Loucy (cell line): ENCODE data around the gene KAT2A.

ENCODE experiments used
- H2AFZ ChIP-seq: fragments of 200-600 bp; sonication (generic); 2 replicates; pipeline ENCODE4 v1.6.0; 2016; ENCODE audit warnings: antibody characterized with exemption, mild to moderate bottlenecking, low read length, moderate library complexity
- H3F3A ChIP-seq: fragments of 200-600 bp; 2 replicates; pipeline ENCODE4 v1.6.0; 2016; ENCODE audit warnings: antibody characterized with exemption, low read depth, mild to moderate bottlenecking
- H3K27me3 ChIP-seq: fragments of 200-600 bp; sonication (generic); 2 replicates; pipeline ENCODE4 v1.6.1; 2014; ENCODE audit warnings: low read length, mild to moderate bottlenecking; ENCODE audit not compliant: insufficient read depth, poor library complexity, severe bottlenecking
- H3K36me3 ChIP-seq: fragments of 200-600 bp; sonication (generic); 2 replicates; pipeline ENCODE4 v1.6.1; 2016; ENCODE audit warnings: low read length; ENCODE audit not compliant: insufficient read depth
- H3K4me1 ChIP-seq: fragments of 200-600 bp; sonication (generic); 2 replicates; pipeline ENCODE4 v1.5.1; 2014; ENCODE audit warnings: low read length, mild to moderate bottlenecking; ENCODE audit not compliant: insufficient read depth, poor library complexity, severe bottlenecking
- H3K4me2 ChIP-seq: fragments of 200-600 bp; sonication (generic); 2 replicates; pipeline ENCODE4 v1.6.0; 2014; ENCODE audit warnings: antibody characterized with exemption, low read length, low read depth, mild to moderate bottlenecking; ENCODE audit not compliant: poor library complexity, severe bottlenecking
- H3K4me3 ChIP-seq: fragments of 200-600 bp; sonication (generic); 2 replicates; pipeline ENCODE4 v1.5.1; 2014; ENCODE audit warnings: low read length, mild to moderate bottlenecking, mixed read lengths; ENCODE audit not compliant: poor library complexity, severe bottlenecking
- H3K79me2 ChIP-seq: fragments of 200-600 bp; sonication (generic); 2 replicates; pipeline ENCODE4 v1.6.1; 2014; ENCODE audit warnings: low read length; ENCODE audit not compliant: insufficient read depth
- H3K9ac ChIP-seq: fragments of 200-600 bp; sonication (generic); 2 replicates; pipeline ENCODE4 v1.6.0; 2014; ENCODE audit warnings: mild to moderate bottlenecking, low read depth, low read length, moderate library complexity; ENCODE audit not compliant: poor library complexity, severe bottlenecking
- H3K9me2 ChIP-seq: fragments of 200-600 bp; sonication (generic); replicated peaks from 2 replicates; pipeline ENCODE4 v1.6.1; 2016; ENCODE audit warnings: low read depth, low read length, mixed read lengths
- H3K9me3 ChIP-seq: fragments of 200-600 bp; sonication (generic); 2 replicates; pipeline ENCODE4 v1.6.1; 2014; ENCODE audit warnings: mild to moderate bottlenecking, antibody characterized with exemption, low read length, low read depth; ENCODE audit not compliant: insufficient read depth
- H4K20me1 ChIP-seq: fragments of 200-600 bp; sonication (generic); 2 replicates; pipeline ENCODE4 v1.6.0; 2014; ENCODE audit warnings: antibody characterized with exemption, low read length, mild to moderate bottlenecking; ENCODE audit not compliant: insufficient read depth, poor library complexity, severe bottlenecking
- EZH2phosphoT487 ChIP-seq: fragments of 200-600 bp; IDR thresholded peaks from 2 replicates; pipeline ENCODE4 v1.6.1; 2018; ENCODE audit warnings: antibody characterized with exemption, mild to moderate bottlenecking, moderate library complexity, borderline replicate concordance
- TF ChIP-seq, protein P1 (sequence below): fragments of 200-600 bp; sonication (generic); conservative IDR thresholded peaks from 2 replicates; pipeline ENCODE4 v1.5.1; 2014; ENCODE audit warnings: mild to moderate bottlenecking, antibody characterized with exemption, low read length

KAT2A gene

DNA sequence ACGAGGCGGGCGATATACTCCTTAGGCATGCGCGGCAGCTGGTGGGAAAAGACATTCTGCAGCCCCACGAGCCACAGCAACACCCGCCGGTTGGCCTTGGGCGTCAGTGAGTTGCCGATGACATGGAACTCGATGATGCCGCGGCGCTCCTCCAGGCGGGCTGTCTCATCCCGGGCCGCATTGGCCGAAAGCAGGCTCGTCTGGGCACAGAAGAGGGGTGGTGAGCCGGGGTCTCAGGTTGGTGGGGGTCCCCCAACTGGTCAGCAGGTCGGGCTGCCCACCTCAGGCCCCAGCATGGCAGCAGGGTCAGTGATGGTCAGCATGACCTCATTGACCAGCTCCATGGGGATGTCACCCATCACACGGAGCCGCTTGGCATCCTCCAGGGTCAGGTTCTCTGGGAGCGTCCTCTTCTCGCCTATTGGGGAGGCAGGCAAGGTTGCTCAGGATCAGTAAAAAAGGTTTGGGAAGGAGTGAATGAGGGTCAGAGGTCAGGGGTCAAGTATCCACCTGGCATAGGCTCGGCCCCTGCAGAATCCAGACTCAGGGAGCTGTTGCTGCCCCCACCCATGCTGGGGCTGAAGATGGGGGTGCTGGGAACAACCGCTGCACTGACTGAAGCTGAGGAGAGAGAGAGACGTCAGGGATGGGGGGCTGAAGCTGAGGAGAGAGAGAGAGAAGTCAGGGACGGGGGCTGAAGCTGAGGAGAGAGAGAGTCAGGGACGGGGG is 3.6 kb downstream of the KAT2A start:
- H3K36me3 ChIP-seq, result no peaks in the 10 kb centered on the region; the same call in 1 of the 2 replicates
- H3K9me3 ChIP-seq, result no peaks in the 10 kb centered on the region
- H3K4me2 ChIP-seq, result no peak overlapping the region
- no peak overlapping the region for H3K9ac ChIP-seq
- TF ChIP-seq, protein P1, sequence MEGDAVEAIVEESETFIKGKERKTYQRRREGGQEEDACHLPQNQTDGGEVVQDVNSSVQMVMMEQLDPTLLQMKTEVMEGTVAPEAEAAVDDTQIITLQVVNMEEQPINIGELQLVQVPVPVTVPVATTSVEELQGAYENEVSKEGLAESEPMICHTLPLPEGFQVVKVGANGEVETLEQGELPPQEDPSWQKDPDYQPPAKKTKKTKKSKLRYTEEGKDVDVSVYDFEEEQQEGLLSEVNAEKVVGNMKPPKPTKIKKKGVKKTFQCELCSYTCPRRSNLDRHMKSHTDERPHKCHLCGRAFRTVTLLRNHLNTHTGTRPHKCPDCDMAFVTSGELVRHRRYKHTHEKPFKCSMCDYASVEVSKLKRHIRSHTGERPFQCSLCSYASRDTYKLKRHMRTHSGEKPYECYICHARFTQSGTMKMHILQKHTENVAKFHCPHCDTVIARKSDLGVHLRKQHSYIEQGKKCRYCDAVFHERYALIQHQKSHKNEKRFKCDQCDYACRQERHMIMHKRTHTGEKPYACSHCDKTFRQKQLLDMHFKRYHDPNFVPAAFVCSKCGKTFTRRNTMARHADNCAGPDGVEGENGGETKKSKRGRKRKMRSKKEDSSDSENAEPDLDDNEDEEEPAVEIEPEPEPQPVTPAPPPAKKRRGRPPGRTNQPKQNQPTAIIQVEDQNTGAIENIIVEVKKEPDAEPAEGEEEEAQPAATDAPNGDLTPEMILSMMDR, result no peak
- no peak for TF ChIP-seq EZH2phosphoT487
- no peak overlapping the region for H2AFZ ChIP-seq
- no peaks in the 10 kb centered on the region for H4K20me1 ChIP-seq
- peaks cover 20% of the 10 kb centered on the region; the same call in 1 of the 2 replicates for H3K79me2 ChIP-seq
- H3F3A ChIP-seq, result no peaks in the 10 kb centered on the region
- H3K27me3 ChIP-seq, result no peaks in the 10 kb centered on the region
- no peaks in the 10 kb centered on the region for H3K9me2 ChIP-seq
- H3K4me3 ChIP-seq, result no peak overlapping the region
- peaks cover 22% of the 10 kb centered on the region for H3K4me1 ChIP-seq

DNA sequence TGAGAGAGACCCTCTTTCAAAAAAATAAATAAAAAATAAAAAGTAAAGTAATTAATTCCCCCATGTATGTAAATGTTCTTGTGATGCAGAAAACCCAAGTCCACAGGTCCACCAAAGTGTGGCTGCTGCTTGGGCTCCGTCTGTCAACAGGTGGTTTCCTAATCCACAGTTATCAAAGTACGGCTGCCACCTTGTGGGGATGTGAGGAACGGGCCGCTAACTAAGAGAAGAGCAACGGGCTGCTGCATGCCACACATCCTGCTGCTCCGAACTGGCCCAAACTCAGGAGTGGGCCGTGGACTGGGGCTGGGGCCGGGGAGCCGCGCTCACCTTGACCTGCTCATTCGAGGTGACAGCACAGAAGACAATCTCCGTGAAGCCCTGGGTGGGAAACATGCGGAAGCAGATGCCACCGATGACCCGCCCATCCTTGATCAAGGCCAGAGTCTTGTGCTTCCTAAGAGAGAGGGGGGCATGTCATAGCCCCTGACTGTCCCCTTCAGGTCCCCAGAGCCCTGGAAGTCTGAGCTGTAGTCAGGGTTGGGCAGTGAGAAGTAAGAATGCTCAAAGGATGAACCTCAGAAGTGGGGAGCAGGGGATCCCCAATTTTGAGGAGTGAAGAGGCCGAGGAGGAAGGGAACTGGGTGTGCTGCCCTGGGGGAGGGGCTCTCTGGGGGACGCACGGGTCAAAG is 4.3 kb downstream of the KAT2A start:
- Histone ChIP-seq H3K4me3 (no peak overlapping the region), H3K9ac (no peak overlapping the region), H3K9me3 (no peaks in the 10 kb centered on the region), H3K4me2 (no peak overlapping the region), H3K4me1 (peaks cover 27% of the 10 kb centered on the region), H3K27me3 (no peaks in the 10 kb centered on the region), H3K36me3 (no peaks in the 10 kb centered on the region; the same call in 1 of the 2 replicates), H2AFZ (no peak overlapping the region), H3K9me2 (no peaks in the 10 kb centered on the region), H3F3A (no peaks in the 10 kb centered on the region), H3K79me2 (peaks cover 25% of the 10 kb centered on the region; the same call in 1 of the 2 replicates), H4K20me1 (no peaks in the 10 kb centered on the region)
- no peak for TF ChIP-seq EZH2phosphoT487
- TF ChIP-seq, protein P1, result peak; percentile 75

DNA sequence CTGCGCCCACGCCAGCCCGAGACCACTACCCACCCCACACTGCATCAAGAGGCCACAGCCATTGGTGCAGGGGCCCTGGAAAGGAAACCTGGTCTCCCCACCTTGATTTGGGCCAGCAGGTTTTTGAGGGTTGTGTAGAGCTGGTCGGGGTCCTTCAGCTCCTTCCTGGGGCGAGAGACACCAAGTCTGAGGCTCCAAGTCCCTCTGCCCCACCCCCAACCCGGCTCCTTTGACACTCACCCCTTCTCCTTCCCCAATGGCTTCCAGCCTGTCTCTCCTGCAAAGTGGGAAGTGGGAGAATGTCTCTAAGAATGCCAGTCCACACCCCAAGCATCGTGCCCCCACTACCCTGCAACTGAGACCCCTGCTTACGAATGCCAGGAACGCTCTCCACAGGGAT is 7.0 kb downstream of the KAT2A start:
- Histone ChIP-seq H2AFZ (no peak overlapping the region), H3K4me3 (no peak overlapping the region), H3K27me3 (no peaks in the 10 kb centered on the region), H3K79me2 (peaks cover 13% of the 10 kb centered on the region; the same call in 1 of the 2 replicates), H3K4me1 (peaks cover 30% of the 10 kb centered on the region), H3K36me3 (no peaks in the 10 kb centered on the region; the same call in 1 of the 2 replicates), H4K20me1 (no peaks in the 10 kb centered on the region), H3K9me3 (no peaks in the 10 kb centered on the region), H3K9ac (no peak overlapping the region), H3F3A (no peaks in the 10 kb centered on the region), H3K9me2 (no peaks in the 10 kb centered on the region), H3K4me2 (no peak overlapping the region)
- TF ChIP-seq, protein P1, result no peak
- no peak for TF ChIP-seq EZH2phosphoT487
